ENCODE measurements around the gene GKN2. TPM values are rescaled to one million over a fixed set of nuclear protein-coding genes. Genes with fewer than 3 reads are reported as not detected.

Gene GKN2
- total RNA-seq, 1 donor from 2014 or later, result not detected

GRCh38 chr2:68937346-68938055, 15.2 kb downstream of the GKN2 start:
- no peaks in the 10 kb centered on the region for H3K4me1 Mint-ChIP-seq
- H3K4me3 Mint-ChIP-seq, result no peak overlapping the region
- H3K36me3 Mint-ChIP-seq, result no peaks in the 10 kb centered on the region
- no peak for TF ChIP-seq CTCF (IDR thresholded peaks at IDR 0.05; ENCODE audit: unreplicated experiment)
- H3K27me3 Mint-ChIP-seq (ENCODE audit: low read depth), result peaks cover 18% of the 10 kb centered on the region
- no peak for DNase-seq (ENCODE audit: low spot score in 2 of 2, unreplicated experiment in 2 of 2)
- H3K9me3 Mint-ChIP-seq, result peaks cover 23% of the 10 kb centered on the region
- no peak overlapping the region for H3K27ac Mint-ChIP-seq

DNA sequence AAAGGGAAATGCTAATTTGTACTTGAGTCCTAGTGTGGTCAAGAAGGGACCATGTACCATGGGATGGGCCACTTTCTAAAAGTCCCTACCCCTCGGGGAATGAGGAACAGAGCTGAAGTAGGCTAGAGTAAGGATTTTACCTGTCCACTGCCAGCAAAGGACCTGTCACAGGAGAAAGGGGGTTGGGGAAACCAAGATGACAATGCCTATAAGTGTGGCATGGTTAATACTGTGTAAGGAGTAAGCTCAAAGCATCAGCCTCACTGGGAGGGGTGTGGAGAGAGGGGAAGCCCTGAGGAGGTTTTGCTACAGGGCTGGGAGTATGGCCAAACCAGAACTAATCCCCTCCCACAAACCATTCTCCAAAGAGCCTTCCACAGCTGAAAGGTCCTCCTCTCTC, 15.8 kb downstream of the GKN2 start:
- Mint-ChIP-seq H3K27me3 (ENCODE audit: low read depth) (peaks cover 15% of the 10 kb centered on the region), H3K27ac (no peak overlapping the region), H3K36me3 (no peaks in the 10 kb centered on the region), H3K4me3 (no peak overlapping the region), H3K4me1 (peaks cover 3% of the 10 kb centered on the region), H3K9me3 (peaks cover 23% of the 10 kb centered on the region)
- DNase-seq (ENCODE audit: low spot score in 2 of 2, unreplicated experiment in 2 of 2), result no peak
- no peak for TF ChIP-seq CTCF (IDR thresholded peaks at IDR 0.05; ENCODE audit: unreplicated experiment)

GRCh38 chr2:68936427-68936826, 16.3 kb downstream of the GKN2 start:
- Mint-ChIP-seq H3K4me3 (no peak overlapping the region), H3K4me1 (peaks cover 5% of the 10 kb centered on the region), H3K36me3 (no peaks in the 10 kb centered on the region), H3K27me3 (ENCODE audit: low read depth) (peaks cover 15% of the 10 kb centered on the region), H3K27ac (no peak overlapping the region), H3K9me3 (peaks cover 23% of the 10 kb centered on the region)
- no peak for TF ChIP-seq CTCF (IDR thresholded peaks at IDR 0.05; ENCODE audit: unreplicated experiment)
- DNase-seq (ENCODE audit: low spot score in 2 of 2, unreplicated experiment in 2 of 2), result no peak

- peaks cover 5% of the 10 kb centered on the region for H3K4me1 Mint-ChIP-seq
- H3K4me3 Mint-ChIP-seq, result no peak overlapping the region
- TF ChIP-seq CTCF (IDR thresholded peaks at IDR 0.05; ENCODE audit: unreplicated experiment), result no peak
- no peaks in the 10 kb centered on the region for H3K36me3 Mint-ChIP-seq
- peaks cover 14% of the 10 kb centered on the region for H3K9me3 Mint-ChIP-seq
- DNase-seq (ENCODE audit: low spot score in 2 of 2, unreplicated experiment in 2 of 2), result no peak
- no peak overlapping the region for H3K27ac Mint-ChIP-seq
- H3K27me3 Mint-ChIP-seq (ENCODE audit: low read depth), result peaks cover 10% of the 10 kb centered on the region
Measured at GRCh38 chr2:68935471-68935870, 17.2 kb downstream of the GKN2 start.

- peaks cover 5% of the 10 kb centered on the region for H3K4me1 Mint-ChIP-seq
- H3K27ac Mint-ChIP-seq, result no peak overlapping the region
- no peak for TF ChIP-seq CTCF (IDR thresholded peaks at IDR 0.05; ENCODE audit: unreplicated experiment)
- peaks cover 3% of the 10 kb centered on the region for H3K9me3 Mint-ChIP-seq
- H3K27me3 Mint-ChIP-seq (ENCODE audit: low read depth), result peaks cover 13% of the 10 kb centered on the region
- no peaks in the 10 kb centered on the region for H3K36me3 Mint-ChIP-seq
- no peak overlapping the region for H3K4me3 Mint-ChIP-seq
- no peak for DNase-seq (ENCODE audit: low spot score in 2 of 2, unreplicated experiment in 2 of 2)
Measured at GRCh38 chr2:68934021-68934420, 18.7 kb downstream of the GKN2 start.

Measured in mesothelial cell of epicardium (in vitro differentiated cells).